Stimulated activated CD8-positive, alpha-beta memory T cell treated with anti-CD3 and anti-CD28 coated beads, Interleukin-15, amount 100 ng/mL, for 48 hours (primary cell): ENCODE data around the gene NUP188.

ENCODE experiments used
- DNase-seq, 2 donors: peaks; one replicate each; pipeline ENCODE4 v3.0.0-alpha.2; 2020; ENCODE audit warnings: low read depth in 2 of 2

Gene NUP188, protein sequence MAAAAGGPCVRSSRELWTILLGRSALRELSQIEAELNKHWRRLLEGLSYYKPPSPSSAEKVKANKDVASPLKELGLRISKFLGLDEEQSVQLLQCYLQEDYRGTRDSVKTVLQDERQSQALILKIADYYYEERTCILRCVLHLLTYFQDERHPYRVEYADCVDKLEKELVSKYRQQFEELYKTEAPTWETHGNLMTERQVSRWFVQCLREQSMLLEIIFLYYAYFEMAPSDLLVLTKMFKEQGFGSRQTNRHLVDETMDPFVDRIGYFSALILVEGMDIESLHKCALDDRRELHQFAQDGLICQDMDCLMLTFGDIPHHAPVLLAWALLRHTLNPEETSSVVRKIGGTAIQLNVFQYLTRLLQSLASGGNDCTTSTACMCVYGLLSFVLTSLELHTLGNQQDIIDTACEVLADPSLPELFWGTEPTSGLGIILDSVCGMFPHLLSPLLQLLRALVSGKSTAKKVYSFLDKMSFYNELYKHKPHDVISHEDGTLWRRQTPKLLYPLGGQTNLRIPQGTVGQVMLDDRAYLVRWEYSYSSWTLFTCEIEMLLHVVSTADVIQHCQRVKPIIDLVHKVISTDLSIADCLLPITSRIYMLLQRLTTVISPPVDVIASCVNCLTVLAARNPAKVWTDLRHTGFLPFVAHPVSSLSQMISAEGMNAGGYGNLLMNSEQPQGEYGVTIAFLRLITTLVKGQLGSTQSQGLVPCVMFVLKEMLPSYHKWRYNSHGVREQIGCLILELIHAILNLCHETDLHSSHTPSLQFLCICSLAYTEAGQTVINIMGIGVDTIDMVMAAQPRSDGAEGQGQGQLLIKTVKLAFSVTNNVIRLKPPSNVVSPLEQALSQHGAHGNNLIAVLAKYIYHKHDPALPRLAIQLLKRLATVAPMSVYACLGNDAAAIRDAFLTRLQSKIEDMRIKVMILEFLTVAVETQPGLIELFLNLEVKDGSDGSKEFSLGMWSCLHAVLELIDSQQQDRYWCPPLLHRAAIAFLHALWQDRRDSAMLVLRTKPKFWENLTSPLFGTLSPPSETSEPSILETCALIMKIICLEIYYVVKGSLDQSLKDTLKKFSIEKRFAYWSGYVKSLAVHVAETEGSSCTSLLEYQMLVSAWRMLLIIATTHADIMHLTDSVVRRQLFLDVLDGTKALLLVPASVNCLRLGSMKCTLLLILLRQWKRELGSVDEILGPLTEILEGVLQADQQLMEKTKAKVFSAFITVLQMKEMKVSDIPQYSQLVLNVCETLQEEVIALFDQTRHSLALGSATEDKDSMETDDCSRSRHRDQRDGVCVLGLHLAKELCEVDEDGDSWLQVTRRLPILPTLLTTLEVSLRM (N-terminal part only)

DNA sequence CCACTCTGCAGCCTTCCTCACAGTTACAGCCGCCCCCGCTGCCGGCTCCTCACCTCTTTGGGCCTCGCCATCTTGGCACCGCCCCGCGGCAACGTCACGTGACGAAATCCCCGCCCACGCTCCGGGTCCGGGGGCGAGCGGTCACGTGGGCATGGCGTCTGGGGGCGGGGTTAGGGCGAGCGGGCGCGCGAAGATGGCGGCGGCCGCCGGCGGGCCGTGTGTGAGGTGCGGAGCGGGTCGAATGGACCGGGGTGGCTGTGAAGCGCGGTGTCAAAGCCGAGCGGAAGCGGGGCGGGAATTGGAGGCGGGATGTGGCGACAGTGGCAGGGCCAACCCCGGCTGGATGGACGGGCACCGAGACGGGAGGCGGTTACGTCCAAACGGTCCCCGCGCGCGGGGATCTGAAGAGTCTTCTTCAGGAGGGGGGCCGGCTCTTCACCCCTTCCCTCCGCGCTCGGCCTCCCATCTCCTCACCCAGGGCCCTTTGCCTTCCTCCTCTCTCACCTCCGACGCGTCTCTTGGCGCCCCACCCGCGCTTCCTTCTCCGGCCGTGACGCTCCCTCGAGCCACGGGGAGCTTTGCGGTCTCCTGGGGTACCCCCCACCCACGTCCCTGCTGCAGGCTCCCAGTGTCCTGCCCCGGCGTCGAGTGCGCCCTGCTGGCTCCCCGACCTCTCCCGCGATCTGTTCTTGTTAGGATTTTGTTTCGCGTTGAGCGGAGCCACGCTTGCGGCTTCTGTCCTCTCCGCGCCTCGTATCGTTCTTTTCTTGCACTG, at the start of gene NUP188, which contains the start of gene DOLK:
Gene NUP188, plus strand, starts transcription at position 173 of the 775 bp plus-strand sequence. Its CDS starts 21 bp downstream, at position 194.
Gene DOLK, minus strand, starts transcription at position 77 of the 775 bp plus-strand sequence. CDS start 300 bp downstream, outside the sequence.
- peak; percentile 95 to 96 for DNase-seq

- DNase-seq: no peak
These were observed 49.1 kb upstream of the NUP188 start for GRCh38 chr9:128898382-128898781.

GRCh38 chr9:128898845-128899565, 48.5 kb upstream of the NUP188 start:
- no peak for DNase-seq

- no peak for DNase-seq
These were observed 47.8 kb upstream of the NUP188 start for GRCh38 chr9:128899566-128900322.

- no peak for DNase-seq
These were observed 46.1 kb upstream of the NUP188 start for GRCh38 chr9:128901379-128901778.

GRCh38 chr9:128901822-128902221, 45.7 kb upstream of the NUP188 start:
- DNase-seq: no peak

DNA sequence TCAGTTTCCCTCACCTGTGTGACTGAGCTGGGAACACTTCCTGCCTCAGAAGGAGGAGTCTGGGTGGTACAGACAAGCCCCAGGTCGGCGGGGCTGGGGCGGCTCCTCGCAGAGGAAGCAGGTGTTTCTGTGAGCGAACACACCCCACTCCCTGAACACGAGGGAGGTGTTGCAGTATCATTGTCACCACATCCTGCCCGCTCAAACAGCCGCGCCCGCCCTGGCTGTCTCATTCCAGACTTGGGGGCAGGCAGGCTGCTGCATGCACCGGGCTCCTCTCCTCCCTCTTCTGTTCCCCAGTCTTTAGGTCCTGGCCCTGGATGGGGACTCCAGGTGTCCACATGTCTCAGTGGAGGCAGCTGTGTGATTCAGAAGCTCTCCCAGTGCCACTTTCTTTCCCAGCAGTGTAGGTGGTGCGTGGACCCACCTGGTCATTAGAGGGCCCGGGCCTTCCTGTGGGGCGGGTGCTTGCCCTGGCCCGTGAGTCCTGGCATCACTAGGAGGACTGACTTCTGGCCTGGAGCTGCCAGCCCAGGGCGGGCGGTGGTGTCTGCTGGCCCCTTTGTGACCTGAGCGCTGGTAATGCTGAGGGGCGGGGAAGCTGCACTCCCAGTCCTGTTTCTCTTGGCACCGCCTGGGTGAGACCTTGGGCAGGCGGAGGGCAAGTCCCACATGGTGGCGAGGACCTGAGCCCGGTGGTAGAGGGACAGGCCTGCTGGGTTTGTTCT, 45.0 kb upstream of the NUP188 start:
- peak; percentile 73 to 76 for DNase-seq

DNA sequence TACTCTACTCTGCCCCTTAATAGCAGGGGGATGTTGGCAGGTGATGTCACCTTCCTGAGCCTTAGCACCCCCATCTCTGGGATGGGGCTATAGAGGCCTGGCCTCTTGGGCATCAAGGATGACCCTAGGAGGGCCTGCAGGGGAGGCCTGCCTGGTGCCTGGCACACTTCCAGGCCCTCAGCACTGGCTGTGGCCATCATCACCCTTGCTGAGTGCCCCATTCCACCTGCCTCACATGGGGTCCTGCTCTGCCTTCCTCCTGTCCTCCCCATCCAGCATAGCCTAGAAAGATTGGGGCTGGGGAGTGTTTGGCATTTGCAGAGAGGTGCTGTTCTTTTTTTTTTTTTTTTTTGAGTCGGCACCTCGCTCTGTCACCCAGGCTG, 44.4 kb upstream of the NUP188 start:
- DNase-seq: no peak

- no peak for DNase-seq
These were observed 43.5 kb upstream of the NUP188 start for GRCh38 chr9:128903871-128904620.

DNA sequence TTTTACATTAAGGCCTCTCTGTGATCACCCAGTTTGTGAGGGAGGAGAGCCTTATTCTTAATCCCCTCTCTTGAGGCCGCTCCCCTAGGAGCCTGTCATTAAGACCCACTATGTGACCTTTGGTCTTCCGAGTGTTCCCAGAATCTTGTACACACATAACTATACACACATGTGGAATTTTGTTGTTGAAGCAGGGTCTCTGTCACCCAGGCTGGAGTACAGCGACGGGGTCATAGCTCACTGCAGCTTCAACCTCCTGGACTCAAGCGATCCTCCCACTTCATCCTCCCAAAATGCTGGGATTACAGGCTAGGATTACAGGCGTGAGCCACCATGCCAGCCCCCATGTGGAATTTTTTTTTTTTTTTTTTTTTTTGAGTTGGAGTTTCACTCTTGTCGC, 41.5 kb upstream of the NUP188 start:
- no peak for DNase-seq

DNA sequence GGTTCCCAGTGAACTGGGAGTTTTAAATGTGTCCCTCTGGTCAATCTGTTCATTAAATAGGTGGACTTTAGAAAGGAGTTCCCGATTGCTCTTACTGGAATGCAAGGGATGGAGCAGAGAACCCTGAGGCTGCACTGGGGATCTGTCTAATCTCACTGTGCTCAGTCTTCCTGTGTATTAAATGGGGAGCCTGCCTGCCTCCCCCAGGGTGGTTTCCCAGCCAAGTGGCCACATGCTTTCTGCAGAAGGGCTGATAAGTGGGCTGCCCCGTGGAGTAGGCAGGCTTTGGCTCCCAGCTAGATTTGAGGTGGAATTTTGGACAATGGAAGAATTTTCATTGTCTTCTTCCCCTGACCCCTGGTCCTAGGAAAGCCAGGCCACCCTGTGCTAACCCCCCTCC, 40.8 kb upstream of the NUP188 start:
- DNase-seq: no peak

DNA sequence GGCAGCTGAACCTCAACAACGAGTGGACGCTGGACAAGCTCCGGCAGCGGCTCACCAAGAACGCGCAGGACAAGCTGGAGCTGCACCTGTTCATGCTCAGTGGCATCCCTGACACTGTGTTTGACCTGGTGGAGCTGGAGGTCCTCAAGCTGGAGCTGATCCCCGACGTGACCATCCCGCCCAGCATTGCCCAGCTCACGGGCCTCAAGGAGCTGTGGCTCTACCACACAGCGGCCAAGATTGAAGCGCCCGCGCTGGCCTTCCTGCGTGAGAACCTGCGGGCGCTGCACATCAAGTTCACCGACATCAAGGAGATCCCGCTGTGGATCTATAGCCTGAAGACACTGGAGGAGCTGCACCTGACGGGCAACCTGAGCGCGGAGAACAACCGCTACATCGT, 39.1 kb upstream of the NUP188 start:
- no peak for DNase-seq

DNA sequence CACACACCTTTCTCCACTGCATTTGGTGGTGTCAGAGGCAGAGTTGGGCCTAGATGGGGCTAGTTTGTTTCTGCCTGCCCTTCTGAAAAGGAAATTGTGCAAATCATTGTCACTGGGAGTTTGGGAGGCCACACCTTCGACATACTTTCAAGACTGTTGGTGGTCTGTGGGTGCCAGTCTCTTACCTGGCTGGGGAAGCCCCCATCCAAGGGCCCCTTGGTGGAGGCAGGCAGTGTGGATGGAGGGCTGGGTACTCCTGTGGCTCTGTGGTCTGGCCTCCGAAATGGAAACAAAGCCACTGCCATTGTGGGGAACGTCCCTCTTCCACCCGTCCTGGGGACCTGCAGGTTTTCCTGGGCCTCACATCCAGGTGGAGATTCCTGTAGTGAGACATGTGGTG, 37.6 kb upstream of the NUP188 start:
- DNase-seq: no peak

GRCh38 chr9:128910906-128911305, 36.6 kb upstream of the NUP188 start:
- DNase-seq: no peak

DNA sequence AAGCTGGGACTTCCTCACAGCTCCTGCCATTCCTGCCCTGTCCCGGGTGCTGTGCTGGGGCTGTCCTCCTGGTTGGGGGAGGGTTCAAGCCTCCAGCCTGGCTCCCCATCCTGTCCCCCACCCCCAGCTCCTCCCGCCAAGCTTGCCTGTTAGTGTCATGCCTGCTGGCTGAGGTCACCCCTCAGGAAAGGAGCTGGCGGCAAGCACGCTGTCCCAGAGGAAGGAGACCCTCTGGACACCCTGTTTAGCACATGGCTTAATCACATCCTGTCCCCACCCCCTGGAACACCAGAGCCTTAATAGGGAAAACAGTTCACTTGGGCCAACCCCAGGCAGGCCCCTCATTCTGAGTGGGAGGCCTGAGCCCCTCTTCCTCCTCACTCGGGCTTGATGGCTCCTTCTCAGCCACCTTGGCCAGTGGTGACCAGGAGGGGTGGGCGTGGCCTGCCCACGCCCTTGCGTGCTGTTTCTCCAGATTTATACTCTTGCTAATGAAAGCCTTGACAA, 35.9 kb upstream of the NUP188 start:
- DNase-seq: no peak

DNA sequence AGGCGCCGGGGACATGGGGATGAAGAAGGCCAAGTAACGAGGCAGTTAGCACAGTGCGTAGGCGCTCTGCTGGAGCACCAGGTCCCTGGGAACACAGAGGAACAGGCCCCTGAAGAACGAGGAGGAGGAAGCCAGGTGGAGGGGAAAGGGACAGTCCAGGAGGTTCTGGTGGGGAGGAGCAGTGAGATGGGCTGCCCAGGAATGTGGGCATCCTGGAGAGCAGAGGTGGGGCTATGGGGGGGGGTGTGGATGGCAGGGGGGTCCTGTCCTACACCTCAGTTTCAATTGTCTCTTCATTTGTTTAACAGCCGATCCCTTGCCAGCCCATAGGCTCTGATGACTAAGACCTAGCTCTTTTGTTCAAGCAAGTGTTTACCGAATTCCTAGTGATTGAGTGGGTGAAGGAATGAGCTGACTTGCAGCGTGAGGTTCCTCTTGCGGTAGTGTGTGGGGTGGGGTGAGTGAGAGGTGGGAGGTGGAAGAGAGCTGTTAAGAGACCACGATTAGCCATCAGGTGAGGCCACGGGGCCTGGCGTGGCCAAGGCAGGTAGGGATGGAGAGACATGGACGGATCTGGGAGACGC, 35.1 kb upstream of the NUP188 start:
- DNase-seq: no peak
